WTC11 (cell line): ENCODE measurements around the gene ANKRD17. TPM values are rescaled to one million over a fixed set of nuclear protein-coding genes. Genes with fewer than 3 reads are reported as not detected.

Source experiments
- ATAC-seq: fragments of 200-7000 bp; cut with Tn5 transposase; 2 replicates; pipeline ENCODE4 v1.10.0; 2021; ENCODE audit warnings: mild to moderate bottlenecking, moderate library complexity
- CTCF ChIA-PET: fragments of 300-600 bp; sonication (Branson Sonifier 250); formaldehyde crosslinking; loops from one replicate; lab custom pipeline; 2021; ENCODE audit warnings: antibody characterized with exemption; lab: Charles Lee
- POLR2A ChIA-PET: fragments of 350-600 bp; sonication (Branson Sonifier 250); formaldehyde crosslinking; loops from one replicate; lab custom pipeline; 2021; ENCODE audit warnings: antibody characterized with exemption; lab: Charles Lee
- DNase-seq: peaks from one replicate; pipeline ENCODE4 v3.0.0; 2021; ENCODE audit warnings: low spot score
- H3K27ac Mint-ChIP-seq: 2 replicates; pipeline ENCODE4 v1.8.0; 2021; ENCODE audit warnings: mixed read lengths
- H3K27me3 Mint-ChIP-seq: 2 replicates; pipeline ENCODE4 v1.8.0; 2021; ENCODE audit warnings: low read depth, mild to moderate bottlenecking, moderate library complexity, mixed read lengths
- H3K36me3 Mint-ChIP-seq: 2 replicates; pipeline ENCODE4 v1.8.0; 2021; ENCODE audit warnings: mixed read lengths
- H3K4me1 Mint-ChIP-seq: 2 replicates; pipeline ENCODE4 v1.8.0; 2022; ENCODE audit warnings: mixed read lengths
- H3K4me3 Mint-ChIP-seq: 2 replicates; pipeline ENCODE4 v1.8.0; 2021; ENCODE audit warnings: mild to moderate bottlenecking, moderate library complexity, mixed read lengths
- H3K9me3 Mint-ChIP-seq: 2 replicates; pipeline ENCODE4 v1.8.0; 2021; ENCODE audit warnings: mixed read lengths
- ELF4 ChIP-seq: sonication (generic); formaldehyde crosslinking; IDR thresholded peaks from 2 replicates; pipeline ENCODE4 v1.8.1; 2022; ENCODE audit warnings: low read depth, mild to moderate bottlenecking, moderate library complexity, missing genetic modification reagents
- ETV6 ChIP-seq: sonication (generic); formaldehyde crosslinking; IDR thresholded peaks from 2 replicates; pipeline ENCODE4 v1.8.1; 2022; ENCODE audit warnings: mild to moderate bottlenecking, missing genetic modification reagents
- GTF2I ChIP-seq: fragments of 250-450 bp; sonication (Bioruptor Pico); conservative IDR thresholded peaks from 2 replicates; pipeline ENCODE4 v1.4.0; 2021; ENCODE audit warnings: mild to moderate bottlenecking
- HMGA2 ChIP-seq: fragments of 250-450 bp; sonication (Bioruptor Pico); IDR thresholded peaks from 2 replicates; pipeline ENCODE4 v1.4.0; 2021; ENCODE audit warnings: mild to moderate bottlenecking, moderate library complexity
- KAT7 ChIP-seq: sonication (generic); formaldehyde crosslinking; IDR thresholded peaks from 2 replicates; pipeline ENCODE4 v1.8.1; 2023; ENCODE audit warnings: missing genetic modification reagents, mild to moderate bottlenecking, borderline replicate concordance
- MYBL2 ChIP-seq: sonication (generic); formaldehyde crosslinking; IDR thresholded peaks from 2 replicates; pipeline ENCODE4 v1.8.1; 2023; ENCODE audit warnings: mild to moderate bottlenecking, moderate library complexity, missing genetic modification reagents
- NFYB ChIP-seq: sonication (generic); formaldehyde crosslinking; conservative IDR thresholded peaks from 2 replicates; pipeline ENCODE4 v1.8.0; 2022; ENCODE audit warnings: low read depth, missing genetic modification reagents
- RORB ChIP-seq: fragments of 250-450 bp; sonication (Bioruptor Pico); IDR thresholded peaks from 2 replicates; pipeline ENCODE4 v1.9.0; 2021; ENCODE audit warnings: mild to moderate bottlenecking
- ZNF138 ChIP-seq: sonication (generic); formaldehyde crosslinking; conservative IDR thresholded peaks from 2 replicates; pipeline ENCODE4 v1.8.1; 2022; ENCODE audit warnings: mild to moderate bottlenecking, moderate library complexity, missing genetic modification reagents
- ZNF232 ChIP-seq: sonication (generic); formaldehyde crosslinking; IDR thresholded peaks from 2 replicates; pipeline ENCODE4 v1.8.0; 2022; ENCODE audit warnings: mild to moderate bottlenecking, missing genetic modification reagents
- ZNF396 ChIP-seq: fragments of 250-450 bp; sonication (Bioruptor Pico); IDR thresholded peaks from 2 replicates; pipeline ENCODE4 v1.8.0; 2021; ENCODE audit warnings: mild to moderate bottlenecking, moderate library complexity, borderline replicate concordance
- total RNA-seq: library from RNA; stranded (reverse); gene quantifications from 3 replicates; pipeline ENCODE4 v1.2.3, GENCODE V29; 2021
- TF ChIP-seq, protein P1 (sequence below): sonication (generic); formaldehyde crosslinking; IDR thresholded peaks from 2 replicates; pipeline ENCODE4 v1.8.0; 2023; ENCODE audit warnings: missing genetic modification reagents, mild to moderate bottlenecking, borderline replicate concordance
- TF ChIP-seq, protein P2 (sequence below): sonication (generic); formaldehyde crosslinking; IDR thresholded peaks from 2 replicates; pipeline ENCODE4 v1.8.1; 2022; ENCODE audit warnings: mild to moderate bottlenecking, moderate library complexity, missing genetic modification reagents
- TF ChIP-seq, protein P3 (sequence below): sonication (generic); formaldehyde crosslinking; conservative IDR thresholded peaks from 2 replicates; pipeline ENCODE4 v1.8.1; 2022; ENCODE audit warnings: mild to moderate bottlenecking, missing genetic modification reagents
- TF ChIP-seq, protein P4 (sequence below): sonication (generic); formaldehyde crosslinking; IDR thresholded peaks from 2 replicates; pipeline ENCODE4 v1.8.1; 2023; ENCODE audit warnings: mild to moderate bottlenecking, missing genetic modification reagents
- TF ChIP-seq, protein P5 (sequence below): fragments of 250-450 bp; sonication (Bioruptor Pico); IDR thresholded peaks from 2 replicates; pipeline ENCODE4 v1.9.0; 2021; ENCODE audit warnings: mild to moderate bottlenecking, borderline replicate concordance

The ANKRD17 gene
- total RNA-seq, 1 experiment from 2014 or later: 76.0 TPM

DNA sequence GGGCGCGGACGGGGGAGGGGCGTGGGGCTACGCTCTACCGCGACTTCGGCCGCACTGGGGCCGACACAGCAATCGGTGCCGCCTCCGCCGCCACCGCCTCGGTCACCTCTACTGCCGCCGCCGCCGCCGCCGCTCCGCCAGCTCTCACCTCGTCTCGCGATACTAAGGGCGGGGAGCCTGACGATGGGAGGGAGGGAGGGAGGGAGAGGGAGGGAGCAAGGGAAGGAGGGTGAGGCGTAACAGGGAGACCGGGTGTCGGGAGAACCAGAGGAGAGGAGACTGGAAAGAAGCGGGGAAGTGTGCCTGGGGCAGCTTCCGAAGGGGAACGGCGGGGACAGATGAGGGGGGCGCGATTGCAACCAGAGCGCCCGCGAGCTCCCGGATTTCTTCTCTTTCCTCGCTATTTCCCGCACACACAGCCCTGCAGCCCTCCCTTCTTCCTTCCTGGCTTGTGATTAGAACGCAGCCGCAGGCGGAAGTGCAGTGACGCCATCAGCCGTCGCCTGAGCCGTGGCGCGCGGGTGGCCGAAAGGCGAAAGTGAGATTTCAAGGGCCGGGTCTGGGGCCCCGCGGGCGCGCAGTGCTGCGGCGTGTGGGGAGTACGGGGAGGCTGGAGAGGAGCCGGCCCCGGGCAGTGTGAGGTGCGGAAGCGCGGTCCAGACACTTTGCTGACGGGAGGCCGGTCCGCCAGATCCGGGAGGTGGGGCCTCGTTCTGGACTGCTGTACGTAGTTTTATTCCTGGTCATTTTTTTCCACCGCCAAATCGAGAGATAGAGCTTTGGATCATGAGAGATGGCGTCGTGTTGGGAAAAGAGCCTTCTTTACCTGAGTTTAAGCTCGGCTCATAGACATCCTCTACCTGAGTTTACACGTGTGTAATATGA lies at the start of gene ANKRD17 (continued):
- TF ChIP-seq, protein P1, sequence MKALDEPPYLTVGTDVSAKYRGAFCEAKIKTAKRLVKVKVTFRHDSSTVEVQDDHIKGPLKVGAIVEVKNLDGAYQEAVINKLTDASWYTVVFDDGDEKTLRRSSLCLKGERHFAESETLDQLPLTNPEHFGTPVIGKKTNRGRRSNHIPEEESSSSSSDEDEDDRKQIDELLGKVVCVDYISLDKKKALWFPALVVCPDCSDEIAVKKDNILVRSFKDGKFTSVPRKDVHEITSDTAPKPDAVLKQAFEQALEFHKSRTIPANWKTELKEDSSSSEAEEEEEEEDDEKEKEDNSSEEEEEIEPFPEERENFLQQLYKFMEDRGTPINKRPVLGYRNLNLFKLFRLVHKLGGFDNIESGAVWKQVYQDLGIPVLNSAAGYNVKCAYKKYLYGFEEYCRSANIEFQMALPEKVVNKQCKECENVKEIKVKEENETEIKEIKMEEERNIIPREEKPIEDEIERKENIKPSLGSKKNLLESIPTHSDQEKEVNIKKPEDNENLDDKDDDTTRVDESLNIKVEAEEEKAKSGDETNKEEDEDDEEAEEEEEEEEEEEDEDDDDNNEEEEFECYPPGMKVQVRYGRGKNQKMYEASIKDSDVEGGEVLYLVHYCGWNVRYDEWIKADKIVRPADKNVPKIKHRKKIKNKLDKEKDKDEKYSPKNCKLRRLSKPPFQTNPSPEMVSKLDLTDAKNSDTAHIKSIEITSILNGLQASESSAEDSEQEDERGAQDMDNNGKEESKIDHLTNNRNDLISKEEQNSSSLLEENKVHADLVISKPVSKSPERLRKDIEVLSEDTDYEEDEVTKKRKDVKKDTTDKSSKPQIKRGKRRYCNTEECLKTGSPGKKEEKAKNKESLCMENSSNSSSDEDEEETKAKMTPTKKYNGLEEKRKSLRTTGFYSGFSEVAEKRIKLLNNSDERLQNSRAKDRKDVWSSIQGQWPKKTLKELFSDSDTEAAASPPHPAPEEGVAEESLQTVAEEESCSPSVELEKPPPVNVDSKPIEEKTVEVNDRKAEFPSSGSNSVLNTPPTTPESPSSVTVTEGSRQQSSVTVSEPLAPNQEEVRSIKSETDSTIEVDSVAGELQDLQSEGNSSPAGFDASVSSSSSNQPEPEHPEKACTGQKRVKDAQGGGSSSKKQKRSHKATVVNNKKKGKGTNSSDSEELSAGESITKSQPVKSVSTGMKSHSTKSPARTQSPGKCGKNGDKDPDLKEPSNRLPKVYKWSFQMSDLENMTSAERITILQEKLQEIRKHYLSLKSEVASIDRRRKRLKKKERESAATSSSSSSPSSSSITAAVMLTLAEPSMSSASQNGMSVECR (CRISPR knock-in tag): peak; percentile 64; the same call in 1 of the 2 replicates
- TF ChIP-seq, protein P2, sequence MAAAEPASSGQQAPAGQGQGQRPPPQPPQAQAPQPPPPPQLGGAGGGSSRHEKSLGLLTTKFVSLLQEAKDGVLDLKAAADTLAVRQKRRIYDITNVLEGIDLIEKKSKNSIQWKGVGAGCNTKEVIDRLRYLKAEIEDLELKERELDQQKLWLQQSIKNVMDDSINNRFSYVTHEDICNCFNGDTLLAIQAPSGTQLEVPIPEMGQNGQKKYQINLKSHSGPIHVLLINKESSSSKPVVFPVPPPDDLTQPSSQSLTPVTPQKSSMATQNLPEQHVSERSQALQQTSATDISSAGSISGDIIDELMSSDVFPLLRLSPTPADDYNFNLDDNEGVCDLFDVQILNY (CRISPR knock-in tag): peak; percentile 74; the same call in 1 of the 2 replicates

DNA sequence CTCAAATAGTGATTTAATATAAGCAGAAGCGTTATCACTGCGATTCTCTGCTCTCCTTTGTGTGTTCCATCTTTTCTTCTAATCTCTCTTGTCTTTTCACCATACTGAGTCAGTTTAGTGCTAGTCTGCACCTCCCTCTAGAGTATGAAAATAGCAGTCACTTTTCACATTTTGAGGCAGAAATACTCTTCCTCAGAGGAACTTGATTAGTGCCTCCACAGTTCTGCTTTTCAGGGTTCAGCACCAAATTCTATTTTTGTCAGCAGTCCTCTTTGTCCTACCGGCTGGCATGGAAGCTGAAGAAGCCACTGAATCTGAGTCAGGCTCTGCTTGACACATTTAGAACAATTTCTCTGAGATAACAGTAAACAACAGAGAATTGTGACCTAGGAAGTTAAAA lies 49.7 kb upstream of the ANKRD17 start:
- no peaks in the 10 kb centered on the region for H3K36me3 Mint-ChIP-seq
- TF ChIP-seq MYBL2 (CRISPR knock-in tag) (no peak), ETV6 (CRISPR knock-in tag) (no peak), RORB (no peak), NFYB (no peak), KAT7 (CRISPR knock-in tag) (no peak), HMGA2 (CRISPR knock-in tag) (no peak), GTF2I (CRISPR knock-in tag) (no peak), ZNF232 (CRISPR knock-in tag) (no peak), ELF4 (no peak), ZNF138 (CRISPR knock-in tag) (no peak), ZNF396 (CRISPR knock-in tag) (no peak)
- TF ChIP-seq, protein P3, sequence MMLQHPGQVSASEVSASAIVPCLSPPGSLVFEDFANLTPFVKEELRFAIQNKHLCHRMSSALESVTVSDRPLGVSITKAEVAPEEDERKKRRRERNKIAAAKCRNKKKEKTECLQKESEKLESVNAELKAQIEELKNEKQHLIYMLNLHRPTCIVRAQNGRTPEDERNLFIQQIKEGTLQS (CRISPR knock-in tag): no peak
- TF ChIP-seq, protein P4, sequence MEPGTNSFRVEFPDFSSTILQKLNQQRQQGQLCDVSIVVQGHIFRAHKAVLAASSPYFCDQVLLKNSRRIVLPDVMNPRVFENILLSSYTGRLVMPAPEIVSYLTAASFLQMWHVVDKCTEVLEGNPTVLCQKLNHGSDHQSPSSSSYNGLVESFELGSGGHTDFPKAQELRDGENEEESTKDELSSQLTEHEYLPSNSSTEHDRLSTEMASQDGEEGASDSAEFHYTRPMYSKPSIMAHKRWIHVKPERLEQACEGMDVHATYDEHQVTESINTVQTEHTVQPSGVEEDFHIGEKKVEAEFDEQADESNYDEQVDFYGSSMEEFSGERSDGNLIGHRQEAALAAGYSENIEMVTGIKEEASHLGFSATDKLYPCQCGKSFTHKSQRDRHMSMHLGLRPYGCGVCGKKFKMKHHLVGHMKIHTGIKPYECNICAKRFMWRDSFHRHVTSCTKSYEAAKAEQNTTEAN (CRISPR knock-in tag): no peak
- TF ChIP-seq, protein P5, sequence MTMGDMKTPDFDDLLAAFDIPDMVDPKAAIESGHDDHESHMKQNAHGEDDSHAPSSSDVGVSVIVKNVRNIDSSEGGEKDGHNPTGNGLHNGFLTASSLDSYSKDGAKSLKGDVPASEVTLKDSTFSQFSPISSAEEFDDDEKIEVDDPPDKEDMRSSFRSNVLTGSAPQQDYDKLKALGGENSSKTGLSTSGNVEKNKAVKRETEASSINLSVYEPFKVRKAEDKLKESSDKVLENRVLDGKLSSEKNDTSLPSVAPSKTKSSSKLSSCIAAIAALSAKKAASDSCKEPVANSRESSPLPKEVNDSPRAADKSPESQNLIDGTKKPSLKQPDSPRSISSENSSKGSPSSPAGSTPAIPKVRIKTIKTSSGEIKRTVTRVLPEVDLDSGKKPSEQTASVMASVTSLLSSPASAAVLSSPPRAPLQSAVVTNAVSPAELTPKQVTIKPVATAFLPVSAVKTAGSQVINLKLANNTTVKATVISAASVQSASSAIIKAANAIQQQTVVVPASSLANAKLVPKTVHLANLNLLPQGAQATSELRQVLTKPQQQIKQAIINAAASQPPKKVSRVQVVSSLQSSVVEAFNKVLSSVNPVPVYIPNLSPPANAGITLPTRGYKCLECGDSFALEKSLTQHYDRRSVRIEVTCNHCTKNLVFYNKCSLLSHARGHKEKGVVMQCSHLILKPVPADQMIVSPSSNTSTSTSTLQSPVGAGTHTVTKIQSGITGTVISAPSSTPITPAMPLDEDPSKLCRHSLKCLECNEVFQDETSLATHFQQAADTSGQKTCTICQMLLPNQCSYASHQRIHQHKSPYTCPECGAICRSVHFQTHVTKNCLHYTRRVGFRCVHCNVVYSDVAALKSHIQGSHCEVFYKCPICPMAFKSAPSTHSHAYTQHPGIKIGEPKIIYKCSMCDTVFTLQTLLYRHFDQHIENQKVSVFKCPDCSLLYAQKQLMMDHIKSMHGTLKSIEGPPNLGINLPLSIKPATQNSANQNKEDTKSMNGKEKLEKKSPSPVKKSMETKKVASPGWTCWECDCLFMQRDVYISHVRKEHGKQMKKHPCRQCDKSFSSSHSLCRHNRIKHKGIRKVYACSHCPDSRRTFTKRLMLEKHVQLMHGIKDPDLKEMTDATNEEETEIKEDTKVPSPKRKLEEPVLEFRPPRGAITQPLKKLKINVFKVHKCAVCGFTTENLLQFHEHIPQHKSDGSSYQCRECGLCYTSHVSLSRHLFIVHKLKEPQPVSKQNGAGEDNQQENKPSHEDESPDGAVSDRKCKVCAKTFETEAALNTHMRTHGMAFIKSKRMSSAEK (CRISPR knock-in tag): no peak
- H3K9me3 Mint-ChIP-seq: peaks cover 4% of the 10 kb centered on the region
- no peaks in the 10 kb centered on the region for H3K4me1 Mint-ChIP-seq
- DNase-seq (no peak), ATAC-seq (peak; percentile 59; the same call in 1 of the 2 replicates)
- no peak overlapping the region; the same call in 1 of the 2 replicates for H3K27ac Mint-ChIP-seq
- POLR2A ChIA-PET: no interaction called here
- H3K4me3 Mint-ChIP-seq: no peak overlapping the region
- H3K27me3 Mint-ChIP-seq: no peaks in the 10 kb centered on the region
- CTCF ChIA-PET: no interaction called here
